ENCODE results near the gene IL13RA2. TPM values are rescaled to one million over a fixed set of nuclear protein-coding genes. Genes with fewer than 3 reads are reported as not detected.

Gene IL13RA2
- total RNA-seq, 1 experiment from 2014 or later, result not detected

DNA sequence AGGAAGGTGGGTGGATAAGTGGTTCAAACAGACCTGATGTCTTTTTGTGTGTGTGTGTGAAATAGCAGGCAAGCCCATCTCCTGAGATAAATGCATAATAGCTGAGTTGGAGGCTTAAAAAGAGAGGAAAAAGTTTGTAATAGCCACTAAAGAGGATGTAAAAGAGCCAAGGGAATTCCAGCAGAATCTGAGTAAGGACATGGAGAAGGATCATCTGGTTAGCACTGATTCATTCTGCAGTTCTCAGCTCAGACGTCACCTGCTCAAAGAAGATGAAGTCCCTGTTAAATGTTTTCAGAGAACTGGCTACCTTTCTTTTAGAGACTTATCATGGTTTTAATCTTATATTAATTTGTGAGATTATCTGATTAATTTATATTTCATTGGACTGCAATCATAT, 21.0 kb upstream of the IL13RA2 start:
- no peaks in the 10 kb centered on the region for H3K9me3 ChIP-seq
- Mint-ChIP-seq H3K4me1 (ENCODE audit: low read depth, unreplicated experiment) (no peaks in the 10 kb centered on the region), H3K9me3 (ENCODE audit: unreplicated experiment) (no peaks in the 10 kb centered on the region), H3K4me3 (ENCODE audit: unreplicated experiment) (no peak overlapping the region), H3K27ac (ENCODE audit: unreplicated experiment) (no peak overlapping the region), H3K36me3 (ENCODE audit: insufficient read depth, unreplicated experiment) (no peaks in the 10 kb centered on the region), H3K27me3 (ENCODE audit: insufficient read depth, unreplicated experiment) (no peaks in the 10 kb centered on the region)
- H3K4me1 ChIP-seq, result no peaks in the 10 kb centered on the region
- no peaks in the 10 kb centered on the region for H3K27me3 ChIP-seq (replicated peaks; ENCODE audit: control insufficient read depth, insufficient read depth, low read length)
- no peak overlapping the region for H3K4me3 ChIP-seq (ENCODE audit: low read depth, low read length)
- DNase-seq, result no peak
- H3K36me3 ChIP-seq (ENCODE audit: control insufficient read depth, insufficient read depth, low read length), result no peaks in the 10 kb centered on the region
- CTCF ChIA-PET, result no interaction called here
- TF ChIP-seq, protein P1, sequence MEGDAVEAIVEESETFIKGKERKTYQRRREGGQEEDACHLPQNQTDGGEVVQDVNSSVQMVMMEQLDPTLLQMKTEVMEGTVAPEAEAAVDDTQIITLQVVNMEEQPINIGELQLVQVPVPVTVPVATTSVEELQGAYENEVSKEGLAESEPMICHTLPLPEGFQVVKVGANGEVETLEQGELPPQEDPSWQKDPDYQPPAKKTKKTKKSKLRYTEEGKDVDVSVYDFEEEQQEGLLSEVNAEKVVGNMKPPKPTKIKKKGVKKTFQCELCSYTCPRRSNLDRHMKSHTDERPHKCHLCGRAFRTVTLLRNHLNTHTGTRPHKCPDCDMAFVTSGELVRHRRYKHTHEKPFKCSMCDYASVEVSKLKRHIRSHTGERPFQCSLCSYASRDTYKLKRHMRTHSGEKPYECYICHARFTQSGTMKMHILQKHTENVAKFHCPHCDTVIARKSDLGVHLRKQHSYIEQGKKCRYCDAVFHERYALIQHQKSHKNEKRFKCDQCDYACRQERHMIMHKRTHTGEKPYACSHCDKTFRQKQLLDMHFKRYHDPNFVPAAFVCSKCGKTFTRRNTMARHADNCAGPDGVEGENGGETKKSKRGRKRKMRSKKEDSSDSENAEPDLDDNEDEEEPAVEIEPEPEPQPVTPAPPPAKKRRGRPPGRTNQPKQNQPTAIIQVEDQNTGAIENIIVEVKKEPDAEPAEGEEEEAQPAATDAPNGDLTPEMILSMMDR (IDR thresholded peaks at IDR 0.05; ENCODE audit: insufficient read depth in 1 of 2, low read depth in 1 of 2, low read length in 1 of 2, severe bottlenecking in 1 of 2, unreplicated experiment in 1 of 2), result no peak
- POLR2A ChIA-PET, result no interaction called here
- BruUV-seq (replicated peaks), result no TSS peak
- intact Hi-C loops (cut with micrococcal nuclease; ENCODE audit: unreplicated experiment), result no loop called here

DNA sequence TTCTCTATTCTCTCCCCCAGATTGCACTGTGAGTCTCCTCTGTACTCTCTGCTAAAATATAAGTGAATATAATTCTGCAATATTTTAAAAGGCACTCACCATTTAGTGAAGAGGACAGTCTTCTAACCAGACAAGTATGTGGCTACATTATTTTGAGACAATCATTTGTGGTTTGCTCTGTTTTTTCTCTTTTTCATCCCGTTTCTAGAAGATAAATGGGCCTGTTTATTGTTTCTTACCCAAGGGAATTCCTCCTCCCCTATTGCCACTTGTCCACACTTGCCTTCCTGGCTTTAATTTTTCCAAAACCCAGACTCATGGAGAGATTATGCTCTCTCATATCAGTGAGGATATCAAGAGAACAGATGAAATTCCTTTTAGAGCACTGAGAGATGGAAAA, 18.6 kb upstream of the IL13RA2 start:
- no peak overlapping the region for H3K4me3 Mint-ChIP-seq (ENCODE audit: unreplicated experiment)
- H3K9me3 ChIP-seq, result no peaks in the 10 kb centered on the region
- H3K27ac Mint-ChIP-seq (ENCODE audit: unreplicated experiment), result no peak overlapping the region
- no peak for DNase-seq
- no peak overlapping the region for H3K4me3 ChIP-seq (ENCODE audit: low read depth, low read length)
- TF ChIP-seq, protein P1 (IDR thresholded peaks at IDR 0.05; ENCODE audit: insufficient read depth in 1 of 2, low read depth in 1 of 2, low read length in 1 of 2, severe bottlenecking in 1 of 2, unreplicated experiment in 1 of 2), result no peak
- no peaks in the 10 kb centered on the region for H3K9me3 Mint-ChIP-seq (ENCODE audit: unreplicated experiment)
- ChIA-PET POLR2A (no interaction called here), CTCF (no interaction called here)
- no peaks in the 10 kb centered on the region for H3K27me3 Mint-ChIP-seq (ENCODE audit: insufficient read depth, unreplicated experiment)
- no peaks in the 10 kb centered on the region for H3K36me3 Mint-ChIP-seq (ENCODE audit: insufficient read depth, unreplicated experiment)
- no TSS peak for BruUV-seq (replicated peaks)
- H3K36me3 ChIP-seq (ENCODE audit: control insufficient read depth, insufficient read depth, low read length), result no peaks in the 10 kb centered on the region
- intact Hi-C loops (cut with micrococcal nuclease; ENCODE audit: unreplicated experiment), result no loop called here
- no peaks in the 10 kb centered on the region for H3K4me1 ChIP-seq
- H3K27me3 ChIP-seq (replicated peaks; ENCODE audit: control insufficient read depth, insufficient read depth, low read length), result no peaks in the 10 kb centered on the region
- no peaks in the 10 kb centered on the region for H3K4me1 Mint-ChIP-seq (ENCODE audit: low read depth, unreplicated experiment)

DNA sequence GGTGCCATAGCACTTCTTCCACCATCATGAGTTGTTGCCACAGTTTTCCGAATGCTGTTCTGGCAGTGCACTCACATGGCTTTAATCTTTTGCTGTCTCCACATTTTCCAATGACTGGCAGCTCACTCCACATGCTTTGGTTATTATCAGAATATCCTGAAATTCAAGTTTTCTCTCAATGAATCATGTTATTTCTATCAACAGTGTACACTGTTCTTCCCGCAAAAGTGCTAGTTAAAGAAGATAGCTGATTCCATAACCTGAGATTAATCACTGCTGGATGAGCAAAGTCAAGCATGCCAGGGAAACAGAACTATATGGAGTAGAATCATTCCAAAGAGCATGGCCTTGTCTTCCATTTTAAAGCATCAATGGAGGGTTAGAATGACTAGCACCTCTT, 14.6 kb upstream of the IL13RA2 start:
- Mint-ChIP-seq H3K4me1 (ENCODE audit: low read depth, unreplicated experiment) (no peaks in the 10 kb centered on the region), H3K27ac (ENCODE audit: unreplicated experiment) (no peak overlapping the region), H3K27me3 (ENCODE audit: insufficient read depth, unreplicated experiment) (no peaks in the 10 kb centered on the region), H3K9me3 (ENCODE audit: unreplicated experiment) (no peaks in the 10 kb centered on the region), H3K36me3 (ENCODE audit: insufficient read depth, unreplicated experiment) (no peaks in the 10 kb centered on the region), H3K4me3 (ENCODE audit: unreplicated experiment) (no peak overlapping the region)
- CTCF ChIA-PET, result no interaction called here
- no peaks in the 10 kb centered on the region for H3K36me3 ChIP-seq (ENCODE audit: control insufficient read depth, insufficient read depth, low read length)
- POLR2A ChIA-PET, result no interaction called here
- no peaks in the 10 kb centered on the region for H3K27me3 ChIP-seq (replicated peaks; ENCODE audit: control insufficient read depth, insufficient read depth, low read length)
- H3K9me3 ChIP-seq, result no peaks in the 10 kb centered on the region
- TF ChIP-seq, protein P1 (IDR thresholded peaks at IDR 0.05; ENCODE audit: insufficient read depth in 1 of 2, low read depth in 1 of 2, low read length in 1 of 2, severe bottlenecking in 1 of 2, unreplicated experiment in 1 of 2), result no peak
- no peak for DNase-seq
- intact Hi-C loops (cut with micrococcal nuclease; ENCODE audit: unreplicated experiment), result no loop called here
- no peak overlapping the region for H3K4me3 ChIP-seq (ENCODE audit: low read depth, low read length)
- no peaks in the 10 kb centered on the region for H3K4me1 ChIP-seq
- BruUV-seq (replicated peaks), result no TSS peak
